H1 (cell line): Measurements from ENCODE around the gene ARHGAP35. TPM values are rescaled to one million over a fixed set of nuclear protein-coding genes. Genes with fewer than 3 reads are reported as not detected.
A peak's percentile ranks its signal among the peaks of the same experiment; 100 is the strongest.

ENCODE experiments used
- CTCF ChIA-PET: fragments of 300-600 bp; sonication (Branson Sonifier 250); formaldehyde crosslinking; loops from one replicate; lab custom pipeline; 2021; ENCODE audit not compliant: partially characterized antibody; lab: Charles Lee
- POLR2A ChIA-PET: fragments of 300-600 bp; sonication (Branson Sonifier 250); formaldehyde crosslinking; loops from one replicate; lab custom pipeline; 2021; ENCODE audit warnings: inconsistent platforms; ENCODE audit not compliant: partially characterized antibody; lab: Charles Lee
- DNase-seq, 2 experiments: peaks; one replicate each; pipeline versions ENCODE4 v3.0.0 to v3.0.0-alpha.2; 2010 to 2022; ENCODE audit warnings: low spot score in 2 of 2, low read depth in 1 of 2, mixed read lengths in 1 of 2
- FAIRE-seq: peaks from 2 replicates; lab custom pipeline; 2011; peaks lifted over from hg19 to GRCh38; lab: Jason Lieb, UNC
- H2AFZ ChIP-seq: 2 replicates; pipeline ENCODE4 v1.8.1; 2012; ENCODE audit warnings: low read length, inconsistent platforms
- H2AK5ac ChIP-seq: 2 replicates; pipeline ENCODE4 v1.6.1; 2013; ENCODE audit warnings: low read depth, low read length
- H2BK120ac ChIP-seq: replicated peaks from 2 replicates; pipeline ENCODE3; 2013; ENCODE audit warnings: low read depth, low read length, inconsistent platforms
- H2BK12ac ChIP-seq: 2 replicates; pipeline ENCODE4 v1.6.1; 2013; ENCODE audit warnings: low read depth, low read length
- H2BK15ac ChIP-seq: 2 replicates; pipeline ENCODE4 v1.6.1; 2013; ENCODE audit warnings: low read length
- H2BK20ac ChIP-seq: 2 replicates; pipeline ENCODE4 v1.6.1; 2013; ENCODE audit warnings: low read length
- H2BK5ac ChIP-seq: 2 replicates; pipeline ENCODE4 v1.6.1; 2013; ENCODE audit warnings: low read depth, low read length
- H3K14ac ChIP-seq: 2 replicates; pipeline ENCODE4 v1.6.1; 2013; ENCODE audit warnings: inconsistent platforms; ENCODE audit not compliant: insufficient read length
- H3K18ac ChIP-seq: 2 replicates; pipeline ENCODE4 v1.6.1; 2013; ENCODE audit warnings: low read length; ENCODE audit errors: extremely low read depth
- H3K23ac ChIP-seq: 2 replicates; pipeline ENCODE4 v1.6.1; 2013; ENCODE audit warnings: inconsistent platforms; ENCODE audit not compliant: insufficient read length
- H3K23me2 ChIP-seq: 2 replicates; pipeline ENCODE4 v1.6.1; 2013; ENCODE audit warnings: low read depth, low read length
- H3K27ac ChIP-seq: 2 replicates; pipeline ENCODE4 v1.6.1; 2011; ENCODE audit warnings: low read depth, low read length, inconsistent platforms
- H3K27me3 ChIP-seq, 4 experiments: replicated peaks in 1 of 4; 1 replicate in 1 of 4; 2 replicates in 3 of 4; pipeline versions ENCODE4 v1.6.1 to v1.8.1; 2011 to 2013; ENCODE audit warnings: low read length in 3 of 4, mild to moderate bottlenecking in 3 of 4, inconsistent platforms in 2 of 4, mixed read lengths in 2 of 4, moderate library complexity in 1 of 4; ENCODE audit not compliant: control insufficient read depth in 3 of 4, insufficient read depth in 3 of 4; ENCODE audit errors: extremely low read depth in 1 of 4
- H3K36me3 ChIP-seq, 4 experiments: 2 replicates each; pipeline versions ENCODE4 v1.6.1 to v1.8.1; 2011 to 2013; ENCODE audit warnings: mild to moderate bottlenecking in 4 of 4, low read length in 3 of 4, moderate library complexity in 2 of 4, control low read depth in 1 of 4, inconsistent platforms in 1 of 4; ENCODE audit not compliant: insufficient read depth in 4 of 4, control insufficient read depth in 2 of 4
- H3K4ac ChIP-seq: replicated peaks from 2 replicates; pipeline ENCODE3; 2013; ENCODE audit warnings: low read length, low read depth, mixed read lengths, inconsistent platforms; ENCODE audit not compliant: insufficient read length
- H3K4me1 ChIP-seq, 4 experiments: replicated peaks in 1 of 4; 1 replicate in 1 of 4; 2 replicates in 3 of 4; pipeline versions ENCODE4 v1.6.1 to v1.8.1; 2011 to 2013; ENCODE audit warnings: low read length in 3 of 4, inconsistent platforms in 2 of 4, mixed read lengths in 1 of 4; ENCODE audit not compliant: insufficient read depth in 4 of 4, control insufficient read depth in 3 of 4
- H3K4me2 ChIP-seq, 2 experiments: 2 replicates each; pipeline versions ENCODE4 v1.6.1 to v1.8.1; 2011 to 2013; ENCODE audit warnings: low read depth in 2 of 2, low read length in 2 of 2, control low read depth in 1 of 2, inconsistent platforms in 1 of 2, mild to moderate bottlenecking in 1 of 2; ENCODE audit not compliant: insufficient read depth in 1 of 2
- H3K4me3 ChIP-seq, 4 experiments: fragments of 200-600, 300-600 bp in 1 of 4; sonication (generic), shearing (Covaris generic), sonication (Bioruptor Twin) in 1 of 4; 2 replicates each; pipeline versions ENCODE4 v1.5.1 to v1.8.1; 2011 to 2016; ENCODE audit warnings: low read length in 4 of 4, low read depth in 3 of 4, control low read depth in 2 of 4, inconsistent platforms in 2 of 4, mild to moderate bottlenecking in 2 of 4, mixed read lengths in 1 of 4, moderate library complexity in 1 of 4; ENCODE audit not compliant: insufficient read depth in 2 of 4; ENCODE audit errors: extremely low read depth in 1 of 4
- H3K56ac ChIP-seq: replicated peaks from 2 replicates; pipeline ENCODE3; 2013; ENCODE audit warnings: low read depth, mild to moderate bottlenecking, mixed read lengths, low read length, inconsistent platforms; ENCODE audit not compliant: insufficient read length
- H3K79me1 ChIP-seq: 2 replicates; pipeline ENCODE4 v1.6.1; 2013; ENCODE audit warnings: low read depth, low read length, control low read depth
- H3K79me2 ChIP-seq, 2 experiments: 2 replicates each; pipeline versions ENCODE4 v1.6.1 to v1.8.1; 2012 to 2013; ENCODE audit warnings: low read length in 2 of 2, mild to moderate bottlenecking in 2 of 2, inconsistent platforms in 1 of 2; ENCODE audit not compliant: insufficient read depth in 2 of 2, control insufficient read depth in 1 of 2
- H3K9ac ChIP-seq, 4 experiments: replicated peaks in 1 of 4; 1 replicate in 1 of 4; 2 replicates in 3 of 4; pipeline versions ENCODE4 v1.6.1 to v1.8.1; 2011 to 2013; ENCODE audit warnings: low read depth in 3 of 4, low read length in 3 of 4, control low read depth in 2 of 4, mild to moderate bottlenecking in 2 of 4, moderate library complexity in 2 of 4, inconsistent platforms in 1 of 4; ENCODE audit errors: extremely low read depth in 1 of 4
- H3K9me3 ChIP-seq, 2 experiments: 2 replicates each; pipeline versions ENCODE4 v1.6.1 to v1.8.1; 2012 to 2013; ENCODE audit warnings: mild to moderate bottlenecking in 2 of 2, moderate library complexity in 2 of 2, control low read depth in 1 of 2, inconsistent platforms in 1 of 2, low read depth in 1 of 2, low read length in 1 of 2, mixed read lengths in 1 of 2; ENCODE audit not compliant: insufficient read depth in 2 of 2
- H4K20me1 ChIP-seq, 2 experiments: replicated peaks in 1 of 2; 2 replicates each; pipeline versions ENCODE3 to v1.8.1; 2011 to 2013; ENCODE audit warnings: inconsistent platforms in 2 of 2, low read length in 2 of 2, mild to moderate bottlenecking in 1 of 2; ENCODE audit not compliant: insufficient read depth in 2 of 2, control insufficient read depth in 1 of 2
- H4K5ac ChIP-seq: 2 replicates; pipeline ENCODE4 v1.6.1; 2013; ENCODE audit warnings: low read length, low read depth, mixed read lengths, inconsistent platforms; ENCODE audit not compliant: insufficient read length
- H4K8ac ChIP-seq: 2 replicates; pipeline ENCODE4 v1.8.0; 2013; ENCODE audit warnings: mild to moderate bottlenecking, moderate library complexity, low read length, inconsistent platforms; ENCODE audit not compliant: insufficient read depth; ENCODE audit errors: extremely low read depth
- H4K91ac ChIP-seq: replicated peaks from 2 replicates; pipeline ENCODE3; 2013; ENCODE audit warnings: low read length, mixed read lengths, inconsistent platforms; ENCODE audit not compliant: insufficient read length
- BACH1 ChIP-seq: IDR thresholded peaks from 2 replicates; pipeline ENCODE4 v1.6.1; 2012; ENCODE audit warnings: low read length, improper control_type of control experiment
- CBX5 ChIP-seq: fragments of 300-800, 300-1000 bp; sonication (generic); IDR thresholded peaks from 2 replicates; pipeline ENCODE4 v1.7.1; 2016; ENCODE audit warnings: antibody characterized with exemption, low read length, low read depth
- CHD1 ChIP-seq: IDR thresholded peaks from 2 replicates; pipeline ENCODE4 v1.6.1; 2012; ENCODE audit warnings: low read depth, low read length, improper control_type of control experiment
- E2F6 ChIP-seq: IDR thresholded peaks from 2 replicates; pipeline ENCODE4 v1.6.1; 2012; ENCODE audit warnings: inconsistent platforms
- EP300 ChIP-seq, 2 experiments: IDR thresholded peaks; 1 replicate in 1 of 2; 2 replicates in 1 of 2; pipeline ENCODE4 v1.6.1; 2011 to 2012; ENCODE audit warnings: low read depth in 2 of 2, low read length in 2 of 2, mild to moderate bottlenecking in 2 of 2, borderline replicate concordance in 1 of 2, inconsistent platforms in 1 of 2, moderate library complexity in 1 of 2
- GABPA ChIP-seq: IDR thresholded peaks from 2 replicates; pipeline ENCODE4 v1.6.1; 2011; ENCODE audit warnings: mild to moderate bottlenecking, low read length, moderate library complexity, borderline replicate concordance; ENCODE audit not compliant: insufficient read depth
- NRF1 ChIP-seq: IDR thresholded peaks from 2 replicates; pipeline ENCODE4 v1.6.1; 2011; ENCODE audit warnings: mild to moderate bottlenecking, low read depth, low read length, improper control_type of control experiment
- POLR2A ChIP-seq, 2 experiments: IDR thresholded peaks; 1 replicate in 1 of 2; 2 replicates in 1 of 2; pipeline ENCODE4 v1.6.1; 2011; ENCODE audit warnings: low read depth in 2 of 2, low read length in 2 of 2, mild to moderate bottlenecking in 2 of 2; ENCODE audit errors: control extremely low read depth in 1 of 2
- SAP30 ChIP-seq: fragments of 300-600 bp; sonication (generic); IDR thresholded peaks from 2 replicates; pipeline ENCODE4 v1.7.1; 2012; ENCODE audit warnings: low read length, moderate library complexity, mild to moderate bottlenecking, inconsistent platforms; ENCODE audit not compliant: insufficient read depth, insufficient replicate concordance
- SIRT6 ChIP-seq: IDR thresholded peaks from one replicate; pipeline ENCODE4 v1.7.1; 2012; ENCODE audit warnings: low read length, inconsistent platforms
- SRF ChIP-seq: IDR thresholded peaks from 2 replicates; pipeline ENCODE4 v1.6.1; 2011; ENCODE audit warnings: mild to moderate bottlenecking, low read depth, low read length, moderate library complexity
- WGBS, 2 experiments: shearing (Covaris generic) in 1 of 2; methylation state at CpG; one replicate each; pipeline versions ENCODE4 v1.1.6 to v1.1.7; 2013 to 2015; ENCODE audit warnings: low lambda C conversion rate in 2 of 2, mixed read lengths in 2 of 2, inconsistent platforms in 1 of 2, low coverage in 1 of 2, missing lambda C conversion rate in 1 of 2; ENCODE audit not compliant: insufficient replicate concordance in 2 of 2, insufficient coverage in 1 of 2, insufficient read length in 1 of 2; ENCODE audit errors: extremely low coverage in 1 of 2, missing lambda C conversion rate in 1 of 2; 5-methylcytosine and 5-hydroxymethylcytosine counted together
- polyA plus RNA-seq, 7 experiments: library from polyadenylated mRNA; depleted of rRNA in 3 of 7; stranded (reverse) in 5 of 7; unstranded in 2 of 7; fragments of >200 nt in 5 of 7; fragments of 200-250 nt in 2 of 7; gene quantifications; 1 replicate in 5 of 7; 2 replicates in 1 of 7; 4 replicates in 1 of 7; pipeline versions ENCODE4 v1.2.1 to v1.2.3, GENCODE V29; 2011 to 2013; ENCODE audit warnings: missing spikeins in 2 of 7, mixed read lengths in 2 of 7
- total RNA-seq: library from RNA; stranded (reverse); fragmentation: NEBNext Ultra II Directional; extraction: Animal tissue kit (Norgen Biotek cat#: 25700); gene quantifications from 2 replicates; pipeline ENCODE4 v1.2.1, GENCODE V29; 2021

The ARHGAP35 gene
- total and polyA plus RNA-seq, 2 of the 8 experiments (the other 6 are each of a cell fraction or from before 2014, with no cell fraction given), result 29.7 to 64.5 TPM

GRCh38 chr19:46860125-46860845, 512 bp upstream of the ARHGAP35 start:
- Histone ChIP-seq H2AK5ac (no peak overlapping the region; the same call in 1 of the 2 replicates), H3K9ac (peak overlapping the region; percentile 63 to 99 (median 96)), H3K27ac (peak overlapping the region; percentile 95), H3K4me1 (peaks cover 4 to 16% (median 8%) of the 10 kb centered on the region in 4 experiments), H4K91ac (peak overlapping the region; percentile 94), H2BK15ac (0 out of 2 replicates have a peak overlapping the region, but pooled peaks have one; percentile 72), H3K23me2 (peaks cover 22% of the 10 kb centered on the region), H4K20me1 (peaks cover 13 to 17% of the 10 kb centered on the region in 2 experiments), H3K14ac (no peak overlapping the region), H2BK120ac (no peak overlapping the region), H2BK5ac (peak overlapping the region; percentile 96), H3K9me3 (no peaks in the 10 kb centered on the region), H3K4ac (peak overlapping the region; percentile 66), H3K23ac (no peak overlapping the region), H3K4me3 (peak overlapping the region; percentile 74 to 88 (median 84)), H3K18ac (peak overlapping the region; percentile 98), H2BK20ac (no peak overlapping the region), H2AFZ (no peak overlapping the region), H4K5ac (peak overlapping the region; percentile 89), H3K36me3 (no peaks in the 10 kb centered on the region), H3K79me2 (peaks cover 29 to 44% of the 10 kb centered on the region in 2 experiments), H3K4me2 (peak overlapping the region; percentile 92 to 99), H3K27me3 (peaks cover 0 to 1% (median under 1%) of the 10 kb centered on the region in 4 experiments; a peak in 1 of 7 replicates), H4K8ac (peak overlapping the region; percentile 98), H2BK12ac (peak overlapping the region; percentile 68; the same call in 1 of the 2 replicates), H3K79me1 (peaks cover 4% of the 10 kb centered on the region; the same call in 1 of the 2 replicates), H3K56ac (peak overlapping the region; percentile 89)
- DNase-seq (peak; percentile 95), FAIRE-seq (peak; percentile 63)
- 2% methylated on average over 55 of the region's 89 CpGs; no CpG with 5 or more reads in 1 of the 2 experiments for WGBS, 2 experiments
- ChIA-PET CTCF (interaction anchor here (0.6 to 1.6 kb wide), 4 partner anchors 104 to 176 kb away, joined by 3 to 5 read pairs (median 4); no protein-coding TSS in a partner anchor), POLR2A (interaction anchor here (0.8 to 6.1 kb wide), 14 partner anchors 10 to 153 kb away, joined by 3 to 102 read pairs (median 4); partner anchors contain the start of genes AP2S1 and SLC1A5)
- TF ChIP-seq SIRT6, result no peak
- TF ChIP-seq CHD1, result no peak
- peak; percentile 47 for TF ChIP-seq NRF1
- TF ChIP-seq E2F6, result peak; percentile 95
- TF ChIP-seq EP300 (IDR thresholded peaks at IDR 0.05; ENCODE audit: borderline replicate concordance in 1 of 2, low read depth in 2 of 2, low read length in 2 of 2), result no peak
- TF ChIP-seq GABPA, result no peak
- TF ChIP-seq SAP30, result peak; percentile 10
- no peak for TF ChIP-seq SRF
- no peak; the same call in 1 of the 2 replicates for TF ChIP-seq BACH1
- TF ChIP-seq CBX5, result no peak
- peak; percentile 74 to 81 for TF ChIP-seq POLR2A (IDR thresholded peaks at IDR 0.05; ENCODE audit: control extremely low read depth in 1 of 2, low read depth in 2 of 2, low read length in 2 of 2)
